GM23338 (cell line): ENCODE measurements around the gene TPCN2. TPM values are rescaled to one million over a fixed set of nuclear protein-coding genes. Genes with fewer than 3 reads are reported as not detected.

Experiments used
- ATAC-seq: fragments of 200-7000 bp; cut with Tn5 transposase; 3 replicates; pipeline ENCODE4 v1.9.1; 2020
- DNase-seq: peaks from one replicate; pipeline ENCODE4 v3.0.0-alpha.2; 2015; ENCODE audit warnings: low spot score
- H2AFZ ChIP-seq: fragments of 200-600 bp; sonication (generic); 2 replicates; pipeline ENCODE4 v1.8.0; 2016; ENCODE audit warnings: antibody characterized with exemption, mild to moderate bottlenecking, moderate library complexity
- H3F3A ChIP-seq: fragments of 200-600 bp; sonication (generic); replicated peaks from 2 replicates; pipeline ENCODE4 v1.8.0; 2017; ENCODE audit warnings: antibody characterized with exemption, mixed run types, low read depth
- H3K27ac ChIP-seq: fragments of 200-600 bp; sonication (generic); 2 replicates; pipeline ENCODE4 v1.6.1; 2016; ENCODE audit warnings: low read depth
- H3K27me3 ChIP-seq: fragments of 200-600 bp; sonication (generic); 2 replicates; pipeline ENCODE4 v1.8.0; 2016; ENCODE audit warnings: mild to moderate bottlenecking, mixed run types, moderate library complexity; ENCODE audit not compliant: insufficient read depth
- H3K36me3 ChIP-seq: fragments of 200-600 bp; sonication (generic); 2 replicates; pipeline ENCODE4 v1.8.0; 2016; ENCODE audit warnings: mild to moderate bottlenecking; ENCODE audit not compliant: insufficient read depth
- H3K4me1 ChIP-seq: fragments of 200-600 bp; sonication (generic); 2 replicates; pipeline ENCODE4 v1.8.0; 2016; ENCODE audit warnings: mild to moderate bottlenecking, moderate library complexity; ENCODE audit not compliant: insufficient read depth
- H3K4me2 ChIP-seq: fragments of 200-600 bp; sonication (generic); 2 replicates; pipeline ENCODE4 v1.7.1; 2017; ENCODE audit warnings: mixed run types
- H3K4me3 ChIP-seq: fragments of 200-600 bp; sonication (generic); 2 replicates; pipeline ENCODE4 v1.6.1; 2016; ENCODE audit warnings: mixed run types
- H3K79me2 ChIP-seq: fragments of 200-600 bp; sonication (generic); replicated peaks from 2 replicates; pipeline ENCODE4 v1.8.0; 2017; ENCODE audit warnings: mild to moderate bottlenecking; ENCODE audit not compliant: insufficient read depth
- H3K9me2 ChIP-seq: fragments of 200-600 bp; sonication (generic); 2 replicates; pipeline ENCODE4 v1.8.0; 2017; ENCODE audit not compliant: insufficient read depth
- H4K20me1 ChIP-seq: fragments of 200-600 bp; sonication (generic); replicated peaks from 2 replicates; pipeline ENCODE4 v1.8.0; 2017; ENCODE audit warnings: mild to moderate bottlenecking; ENCODE audit not compliant: insufficient read depth
- H3K27ac Mint-ChIP-seq: 2 replicates; pipeline ENCODE4 v1.8.0; 2020; ENCODE audit warnings: inconsistent platforms, mild to moderate bottlenecking, moderate library complexity, mixed read lengths
- H3K27me3 Mint-ChIP-seq: 3 replicates; pipeline ENCODE4 v1.8.0; 2022; ENCODE audit warnings: low read depth, mild to moderate bottlenecking, moderate library complexity, mixed read lengths, inconsistent platforms; ENCODE audit not compliant: insufficient read depth, poor library complexity
- H3K36me3 Mint-ChIP-seq: 3 replicates; pipeline ENCODE4 v1.8.0; 2021; ENCODE audit warnings: low read depth, mild to moderate bottlenecking, inconsistent platforms, moderate library complexity, mixed read lengths
- H3K4me1 Mint-ChIP-seq: 3 replicates; pipeline ENCODE4 v1.8.0; 2020; ENCODE audit warnings: mild to moderate bottlenecking, inconsistent platforms, mixed read lengths
- H3K4me3 Mint-ChIP-seq: 3 replicates; pipeline ENCODE4 v1.8.0; 2021; ENCODE audit warnings: moderate library complexity, mild to moderate bottlenecking, inconsistent platforms, mixed read lengths
- H3K9me3 Mint-ChIP-seq: 3 replicates; pipeline ENCODE4 v1.8.0; 2020; ENCODE audit warnings: moderate library complexity, mild to moderate bottlenecking, inconsistent platforms, mixed read lengths
- CREB1 ChIP-seq: fragments of 250-450 bp; sonication (Bioruptor Pico); IDR thresholded peaks from 2 replicates; pipeline ENCODE4 v1.5.0; 2020; ENCODE audit warnings: low read depth, mild to moderate bottlenecking, moderate library complexity
- CTCF ChIP-seq, 2 experiments: fragments of 200-600 bp in 1 of 2; sonication (generic) in 1 of 2; conservative IDR thresholded peaks; 2 replicates each; pipeline versions ENCODE4 v1.5.1 to v1.6.1; 2016 to 2017; ENCODE audit warnings: antibody characterized with exemption in 2 of 2, low read depth in 2 of 2, mild to moderate bottlenecking in 2 of 2, moderate library complexity in 1 of 2
- ETS1 ChIP-seq: IDR thresholded peaks from 2 replicates; pipeline ENCODE4 v1.6.1; 2016; ENCODE audit warnings: antibody characterized with exemption
- EZH2 ChIP-seq: fragments of 200-600 bp; sonication (generic); IDR thresholded peaks from one replicate; pipeline ENCODE4 v1.8.0; 2017; ENCODE audit warnings: antibody characterized with exemption, mild to moderate bottlenecking, low read depth; ENCODE audit not compliant: unreplicated experiment
- JUNB ChIP-seq: IDR thresholded peaks from one replicate; pipeline ENCODE4 v1.6.1; 2016; ENCODE audit warnings: antibody characterized with exemption; ENCODE audit not compliant: unreplicated experiment
- NANOG ChIP-seq: IDR thresholded peaks from 2 replicates; pipeline ENCODE4 v1.6.1; 2016; ENCODE audit warnings: antibody characterized with exemption, borderline replicate concordance
- POLR2AphosphoS5 ChIP-seq: IDR thresholded peaks from 2 replicates; pipeline ENCODE4 v1.6.1; 2016; ENCODE audit warnings: antibody characterized with exemption, low read depth
- REST ChIP-seq: IDR thresholded peaks from one replicate; pipeline ENCODE4 v1.6.1; 2018; ENCODE audit warnings: antibody characterized with exemption; ENCODE audit not compliant: unreplicated experiment
- STAT1 ChIP-seq: IDR thresholded peaks from one replicate; pipeline ENCODE4 v1.6.1; 2016; ENCODE audit warnings: antibody characterized with exemption; ENCODE audit not compliant: unreplicated experiment
- ZNF114 ChIP-seq: fragments of 250-450 bp; sonication (Bioruptor Pico); IDR thresholded peaks from 2 replicates; pipeline ENCODE4 v1.5.0; 2020; ENCODE audit warnings: mild to moderate bottlenecking, moderate library complexity
- ZNF331 ChIP-seq: fragments of 250-450 bp; sonication (Bioruptor Pico); IDR thresholded peaks from 2 replicates; pipeline ENCODE4 v1.5.0; 2020; ENCODE audit warnings: low read depth, mild to moderate bottlenecking, moderate library complexity
- ZNF462 ChIP-seq: fragments of 250-450 bp; sonication (Bioruptor Pico); IDR thresholded peaks from 2 replicates; pipeline ENCODE4 v1.5.0; 2020; ENCODE audit warnings: mild to moderate bottlenecking, moderate library complexity
- polyA plus RNA-seq: library from polyadenylated mRNA; unstranded; fragments of >200 nt; fragmentation: Nextera tagmentation; extraction: Ambion mirVana; gene quantifications from 2 replicates; pipeline ENCODE4 v1.2.1, GENCODE V29; 2016
- total RNA-seq: library from RNA; depleted of rRNA; stranded (reverse); fragments of >200 nt; shearing (Covaris generic); gene quantifications from 2 replicates; pipeline ENCODE4 v1.2.3, GENCODE V29; 2014

TPCN2 gene
- total and polyA plus RNA-seq, 2 experiments from 2014 or later: 5.8 to 14.7 TPM

- TF ChIP-seq ZNF462 (CRISPR knock-in tag) (no peak), REST (no peak), ETS1 (no peak), EZH2 (no peak), CTCF (conservative IDR thresholded peaks at IDR 0.05; ENCODE audit: low read depth in 2 of 2) (no peak), NANOG (no peak), ZNF114 (CRISPR knock-in tag) (no peak), ZNF331 (CRISPR knock-in tag) (no peak), CREB1 (CRISPR knock-in tag) (no peak), POLR2AphosphoS5 (no peak), STAT1 (no peak), JUNB (no peak)
- Histone ChIP-seq H2AFZ (no peak overlapping the region), H3K27ac (no peak overlapping the region), H3K79me2 (no peaks in the 10 kb centered on the region), H4K20me1 (no peaks in the 10 kb centered on the region), H3K4me2 (no peak overlapping the region), H3K9me2 (no peaks in the 10 kb centered on the region), H3K27me3 (no peaks in the 10 kb centered on the region), H3K36me3 (no peaks in the 10 kb centered on the region), H3K4me3 (no peak overlapping the region), H3F3A (no peaks in the 10 kb centered on the region), H3K4me1 (no peaks in the 10 kb centered on the region; the same call in 1 of the 2 replicates)
- ATAC-seq: peak; percentile 17; the same call in 1 of the 3 replicates
- Mint-ChIP-seq H3K27ac (no peak overlapping the region), H3K4me3 (no peak overlapping the region), H3K9me3 (peaks cover 14% of the 10 kb centered on the region), H3K27me3 (peaks cover 11% of the 10 kb centered on the region), H3K36me3 (peaks cover 3% of the 10 kb centered on the region; the same call in 2 of the 3 replicates), H3K4me1 (no peaks in the 10 kb centered on the region; the same call in 2 of the 3 replicates)
- no peak for DNase-seq
These were observed 118.6 kb downstream of the TPCN2 start for GRCh38 chr11:69167130-69167915.
